ENCODE data around the gene ADAMTS13.
"Not testable (repeated sequence)": the region's sequence is repeated elsewhere in the genome, so short reads cannot be mapped to it uniquely, and the experiment has no call there.

Gene ADAMTS13

DNA sequence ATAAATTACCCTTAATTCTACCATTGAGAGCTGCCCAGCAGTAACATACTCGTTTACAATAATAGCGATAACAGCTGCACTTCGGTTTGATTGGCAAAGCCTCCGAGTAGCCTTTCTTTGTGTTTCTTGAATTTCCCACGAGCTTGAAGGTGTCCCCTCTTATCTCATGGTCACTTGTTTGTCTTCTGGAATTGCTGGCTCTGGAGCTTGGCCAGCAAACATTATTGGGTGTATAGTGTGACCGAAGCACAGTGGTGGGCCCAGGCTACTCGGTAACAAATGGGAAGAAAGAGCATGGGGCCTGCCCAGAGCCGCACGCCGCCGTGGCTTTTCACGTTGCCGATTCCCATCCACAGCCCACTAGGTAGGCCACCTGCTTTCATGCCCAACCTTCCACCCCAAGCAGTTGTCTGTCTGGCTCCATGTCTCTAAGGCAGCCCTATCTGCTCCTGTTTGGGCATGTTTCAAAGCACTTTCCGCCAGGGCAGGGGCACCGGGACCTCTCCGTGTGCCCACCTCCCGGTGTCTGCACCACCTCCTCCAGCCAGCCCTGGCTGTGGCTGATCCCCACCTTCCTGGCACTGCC lies 37.3 kb upstream of the ADAMTS13 start:
- H3K4me3 ChIP-seq (ENCODE audit: low read length), result no peak overlapping the region
- no peak for TF ChIP-seq ZNF274 (IDR thresholded peaks at IDR 0.05; ENCODE audit: low read depth, low read length)

- TF ChIP-seq ZNF274 (IDR thresholded peaks at IDR 0.05; ENCODE audit: low read depth, low read length), result no peak
- H3K4me3 ChIP-seq (ENCODE audit: low read length), result no peak overlapping the region
These were observed 36.7 kb upstream of the ADAMTS13 start for GRCh38 chr9:133385452-133385851.

- no peak overlapping the region for H3K4me3 ChIP-seq (ENCODE audit: low read length)
- no peak for TF ChIP-seq ZNF274 (IDR thresholded peaks at IDR 0.05; ENCODE audit: low read depth, low read length)
These were observed 35.8 kb upstream of the ADAMTS13 start for GRCh38 chr9:133386338-133386737.

DNA sequence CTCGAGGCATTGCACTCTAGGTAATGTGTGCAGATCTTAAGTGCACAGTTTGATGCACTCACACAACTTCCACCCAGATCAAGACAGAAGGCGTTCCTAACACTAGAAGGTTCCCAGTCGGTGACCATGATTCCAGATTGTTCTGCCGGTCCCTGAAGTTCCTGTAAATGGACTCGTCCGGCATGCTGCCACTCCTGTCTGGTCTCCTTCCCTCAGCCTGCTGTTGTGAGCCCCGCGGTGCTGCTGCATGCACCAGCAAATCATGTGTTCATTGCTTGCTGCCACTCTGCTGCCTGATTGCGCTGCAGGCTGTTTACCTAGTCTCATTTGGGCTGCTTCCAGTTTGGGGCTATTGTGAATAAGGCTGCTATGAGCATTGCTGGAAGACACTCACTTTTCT lies 34.5 kb upstream of the ADAMTS13 start:
- no peak overlapping the region for H3K4me3 ChIP-seq (ENCODE audit: low read length)
- TF ChIP-seq ZNF274 (IDR thresholded peaks at IDR 0.05; ENCODE audit: low read depth, low read length), result no peak

GRCh38 chr9:133389025-133389557 lies 33.1 kb upstream of the ADAMTS13 start:
- no peak for TF ChIP-seq ZNF274 (IDR thresholded peaks at IDR 0.05; ENCODE audit: low read depth, low read length)

DNA sequence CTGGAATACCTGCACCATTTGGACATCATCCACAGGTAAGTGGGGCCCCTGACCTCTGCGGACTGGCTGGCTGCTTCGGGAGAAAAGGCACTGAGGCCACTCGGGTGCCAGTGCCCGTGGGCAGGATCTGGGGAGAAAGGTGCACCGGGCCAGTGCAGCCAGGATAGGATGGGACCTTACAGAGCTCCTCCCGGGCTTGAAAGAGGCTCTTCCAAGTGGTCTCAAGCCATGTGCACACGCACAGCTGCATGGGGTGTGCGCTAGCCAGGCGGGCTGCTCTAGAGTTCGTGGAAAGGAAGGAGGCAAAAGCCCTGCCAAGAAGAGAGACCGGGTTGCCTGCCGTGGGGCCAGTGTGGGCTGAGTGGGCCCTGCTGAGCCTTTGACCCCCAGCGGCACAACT lies 32.6 kb upstream of the ADAMTS13 start:
- H3K4me3 ChIP-seq (ENCODE audit: low read length), result no peak overlapping the region
- no peak for TF ChIP-seq ZNF274 (IDR thresholded peaks at IDR 0.05; ENCODE audit: low read depth, low read length)

More at GRCh38 chr9:133389025-133389557, 33.1 kb upstream of the ADAMTS13 start:
- H3K4me3 ChIP-seq (ENCODE audit: low read length), result no peak overlapping the region

DNA sequence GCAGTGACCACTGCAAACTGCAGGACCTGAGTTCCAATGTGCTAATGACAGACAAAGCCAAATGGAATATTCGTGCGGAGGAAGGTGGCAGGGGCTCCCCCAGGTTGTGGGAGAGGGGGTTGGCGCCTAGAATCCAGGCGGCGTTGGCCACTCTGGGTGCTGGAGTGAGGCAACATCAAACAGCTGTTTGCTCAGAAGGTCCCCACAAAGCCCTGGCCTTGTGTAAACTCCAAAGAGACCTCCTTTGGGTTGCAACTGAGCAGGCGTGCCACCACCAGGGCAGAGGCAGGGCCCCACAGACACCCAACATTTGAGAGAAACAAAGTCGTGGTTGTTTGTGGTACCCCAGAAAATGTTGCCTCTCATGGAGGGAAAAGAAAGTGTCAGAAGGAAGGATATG lies 31.5 kb upstream of the ADAMTS13 start:
- no peak overlapping the region for H3K4me3 ChIP-seq (ENCODE audit: low read length)
- TF ChIP-seq ZNF274 (IDR thresholded peaks at IDR 0.05; ENCODE audit: low read depth, low read length), result no peak

- not testable (repeated sequence) for H3K4me3 ChIP-seq (ENCODE audit: low read length)
These were observed 30.7 kb upstream of the ADAMTS13 start for GRCh38 chr9:133391449-133391848.

DNA sequence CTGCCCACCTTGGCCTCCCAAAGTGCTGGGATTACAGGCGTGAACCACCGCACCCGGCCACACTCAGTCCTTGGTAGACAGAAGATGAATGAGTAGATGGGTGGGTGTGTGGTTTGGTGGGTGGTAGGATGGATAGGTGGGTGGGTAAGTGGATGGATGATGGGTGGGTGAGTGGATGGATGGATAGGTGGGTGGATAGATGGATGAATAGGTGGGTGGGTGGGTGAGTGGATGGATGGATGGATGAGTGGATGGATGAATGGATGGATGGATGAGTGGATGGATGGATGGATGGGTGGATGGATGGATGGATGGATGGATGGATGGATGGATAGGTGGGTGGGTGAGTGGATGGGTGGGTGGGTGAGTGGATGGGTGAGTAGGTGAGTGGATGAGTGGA lies 29.9 kb upstream of the ADAMTS13 start:
- not testable (repeated sequence) for H3K4me3 ChIP-seq (ENCODE audit: low read length)

DNA sequence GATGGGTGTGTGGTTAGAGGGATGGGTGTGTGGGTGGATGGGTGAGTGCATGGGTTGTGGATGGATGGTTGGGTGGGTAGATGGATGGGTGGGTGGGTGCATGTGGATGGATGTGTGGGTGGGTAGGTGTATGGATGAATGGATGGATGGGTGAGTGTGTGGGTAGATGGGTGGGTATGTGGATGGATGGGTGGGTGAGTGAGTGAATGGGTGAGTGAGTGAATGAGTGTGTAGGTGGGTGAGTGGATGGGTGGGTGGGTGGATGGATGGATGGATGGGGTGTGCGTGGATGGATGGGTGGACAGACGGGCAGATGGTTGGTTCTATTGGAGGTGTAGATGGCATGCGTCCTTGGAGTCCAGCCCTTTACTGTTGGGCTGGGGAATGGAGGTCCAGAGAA lies 28.8 kb upstream of the ADAMTS13 start:
- no peak for TF ChIP-seq ZNF274 (IDR thresholded peaks at IDR 0.05; ENCODE audit: low read depth, low read length)
- H3K4me3 ChIP-seq (ENCODE audit: low read length), result no peak overlapping the region

GRCh38 chr9:133394687-133395271 lies 27.4 kb upstream of the ADAMTS13 start:
- no peak overlapping the region for H3K4me3 ChIP-seq (ENCODE audit: low read length)
- no peak for TF ChIP-seq ZNF274 (IDR thresholded peaks at IDR 0.05; ENCODE audit: low read depth, low read length)

GRCh38 chr9:133396952-133397351 lies 25.2 kb upstream of the ADAMTS13 start:
- H3K4me3 ChIP-seq (ENCODE audit: low read length), result no peak overlapping the region
- TF ChIP-seq ZNF274 (IDR thresholded peaks at IDR 0.05; ENCODE audit: low read depth, low read length), result no peak

DNA sequence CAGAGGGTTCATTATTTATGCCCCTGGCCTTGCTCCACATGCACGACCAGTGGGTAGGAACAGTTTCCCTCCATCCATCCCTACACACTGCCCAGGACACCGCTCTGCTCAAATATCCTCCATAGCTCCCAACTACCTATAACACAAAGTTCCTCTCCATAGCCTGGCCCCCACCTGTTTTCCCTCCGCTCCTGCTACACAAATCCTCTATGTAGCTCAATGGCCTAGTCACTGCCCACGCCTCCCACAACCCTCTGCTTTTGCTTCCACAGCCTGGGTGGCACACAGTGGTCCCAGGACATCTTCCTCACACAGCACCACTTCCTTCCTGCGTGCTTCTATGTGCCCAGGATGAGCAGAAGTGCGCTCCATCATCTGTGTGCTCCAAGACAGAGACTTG lies 24.8 kb upstream of the ADAMTS13 start:
- no peak for TF ChIP-seq ZNF274 (IDR thresholded peaks at IDR 0.05; ENCODE audit: low read depth, low read length)
- H3K4me3 ChIP-seq (ENCODE audit: low read length), result no peak overlapping the region

DNA sequence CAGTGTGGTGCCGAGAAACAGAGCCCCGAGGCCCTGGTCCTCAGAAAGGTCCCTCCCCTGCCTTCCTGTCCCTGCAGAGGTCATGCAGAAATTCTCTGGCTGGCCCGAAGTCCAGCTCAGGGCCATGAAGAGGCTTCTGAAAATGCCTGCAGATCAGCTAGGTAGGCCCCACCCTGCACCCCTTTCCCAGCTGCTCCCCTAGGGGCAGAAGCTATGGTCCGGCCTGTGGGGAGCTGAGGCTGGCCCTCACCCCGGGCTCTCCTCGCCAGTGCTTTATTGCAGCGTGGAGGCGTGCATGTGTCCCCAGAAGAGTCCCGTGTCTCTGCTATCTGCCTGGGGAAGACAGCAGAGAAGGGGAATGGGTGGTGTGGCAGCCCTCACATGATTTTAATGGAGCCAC lies 24.3 kb upstream of the ADAMTS13 start:
- TF ChIP-seq ZNF274 (IDR thresholded peaks at IDR 0.05; ENCODE audit: low read depth, low read length), result no peak
- no peak overlapping the region for H3K4me3 ChIP-seq (ENCODE audit: low read length)

GRCh38 chr9:133400292-133400691 lies 21.9 kb upstream of the ADAMTS13 start:
- no peak for TF ChIP-seq ZNF274 (IDR thresholded peaks at IDR 0.05; ENCODE audit: low read depth, low read length)
- no peak overlapping the region for H3K4me3 ChIP-seq (ENCODE audit: low read length)

DNA sequence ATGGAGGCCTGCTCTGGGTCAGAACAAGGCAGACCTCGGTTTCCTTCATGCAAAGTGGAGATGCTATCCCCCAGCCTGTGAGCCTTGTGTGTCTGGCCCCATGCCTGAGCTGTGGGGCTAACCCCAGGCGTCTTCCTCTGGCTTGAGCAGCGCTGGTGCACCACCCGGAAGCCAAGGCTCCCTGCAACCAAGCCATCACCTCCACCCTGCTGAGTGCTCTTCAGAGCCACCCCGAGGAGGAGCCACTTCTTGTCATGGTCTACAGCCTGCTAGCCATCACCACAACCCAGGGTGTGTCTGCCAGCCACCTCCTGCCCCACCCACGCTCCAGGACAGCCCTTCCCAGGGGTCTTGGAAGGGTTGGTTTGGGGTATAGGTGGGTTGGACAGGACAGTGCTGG lies 20.6 kb upstream of the ADAMTS13 start:
- no peak for TF ChIP-seq ZNF274 (IDR thresholded peaks at IDR 0.05; ENCODE audit: low read depth, low read length)
- no peak overlapping the region for H3K4me3 ChIP-seq (ENCODE audit: low read length)

Data from GM08714 (cell line).